CD4-positive, alpha-beta T cell (primary cell): ENCODE results near the gene PEDS1. TPM values are rescaled to one million over a fixed set of nuclear protein-coding genes. Genes with fewer than 3 reads are reported as not detected.

Experiments
- ATAC-seq: fragments of 200-7000 bp; cut with Tn5 transposase; one replicate; pipeline ENCODE4 v1.10.0; 2022; ENCODE audit warnings: mild to moderate bottlenecking; ENCODE audit not compliant: poor library complexity
- CTCF ChIA-PET: fragments of 350-600 bp; sonication (Branson Sonifier 250); formaldehyde crosslinking; loops from one replicate; lab custom pipeline; 2021; ENCODE audit warnings: antibody characterized with exemption, inconsistent platforms; lab: Charles Lee
- POLR2A ChIA-PET: fragments of 350-600 bp; sonication (Branson Sonifier 250); formaldehyde crosslinking; loops from one replicate; lab custom pipeline; 2021; ENCODE audit warnings: antibody characterized with exemption, inconsistent platforms; lab: Charles Lee
- DNase-seq, 14 experiments: peaks; one replicate each; pipeline ENCODE4 v3.0.0-alpha.2; 2013 to 2020; ENCODE audit warnings: mixed read lengths in 2 of 14
- H3K27ac ChIP-seq, 2 donors: one replicate each; pipeline versions ENCODE4 v1.5.1 to v1.7.0; 2013; ENCODE audit warnings: low read length in 2 of 2, low read depth in 1 of 2, mild to moderate bottlenecking in 1 of 2
- H3K27me3 ChIP-seq, 2 experiments: 1 replicate in 1 of 2; 2 replicates in 1 of 2; pipeline versions ENCODE4 v1.6.1 to v1.7.0; 2013; ENCODE audit warnings: low read length in 2 of 2, control low read depth in 1 of 2, mild to moderate bottlenecking in 1 of 2, moderate library complexity in 1 of 2; ENCODE audit not compliant: insufficient read depth in 2 of 2, control insufficient read depth in 1 of 2
- H3K36me3 ChIP-seq: one replicate; pipeline ENCODE4 v1.6.1; 2013; ENCODE audit warnings: low read length, control low read depth; ENCODE audit not compliant: insufficient read depth
- H3K4me1 ChIP-seq: one replicate; pipeline ENCODE4 v1.6.1; 2013; ENCODE audit warnings: low read length, control low read depth; ENCODE audit not compliant: insufficient read depth
- H3K4me3 ChIP-seq: one replicate; pipeline ENCODE4 v1.5.1; 2013; ENCODE audit warnings: mild to moderate bottlenecking, low read length, moderate library complexity
- H3K9me3 ChIP-seq, 2 experiments: 1 replicate in 1 of 2; 2 replicates in 1 of 2; pipeline versions ENCODE4 v1.6.1 to v1.7.0; 2013; ENCODE audit warnings: low read length in 2 of 2, mild to moderate bottlenecking in 2 of 2, control low read depth in 1 of 2, moderate library complexity in 1 of 2; ENCODE audit not compliant: control insufficient read depth in 1 of 2, insufficient read depth in 1 of 2
- H3K27ac Mint-ChIP-seq: one replicate; pipeline ENCODE4 v1.8.0; 2020; ENCODE audit warnings: mixed read lengths
- H3K27me3 Mint-ChIP-seq: one replicate; pipeline ENCODE4 v1.8.0; 2021; ENCODE audit warnings: mixed read lengths
- H3K36me3 Mint-ChIP-seq: one replicate; pipeline ENCODE4 v1.8.0; 2021; ENCODE audit warnings: low read depth, mixed read lengths
- H3K4me1 Mint-ChIP-seq: one replicate; pipeline ENCODE4 v1.8.0; 2021; ENCODE audit warnings: low read depth, mixed read lengths
- H3K4me3 Mint-ChIP-seq: one replicate; pipeline ENCODE4 v1.8.0; 2020; ENCODE audit warnings: mild to moderate bottlenecking, mixed read lengths
- H3K9me3 Mint-ChIP-seq: one replicate; pipeline ENCODE4 v1.8.0; 2020; ENCODE audit warnings: mixed read lengths
- CTCF ChIP-seq: fragments of 200-600 bp; IDR thresholded peaks from one replicate; pipeline ENCODE4 v1.8.0; 2022; ENCODE audit warnings: antibody characterized with exemption, mild to moderate bottlenecking
- intact Hi-C, 2 experiments: fragments of 100-400 bp; cut with DNase I in 1 of 2; cut with micrococcal nuclease in 1 of 2; formaldehyde crosslinking; loops; one replicate each; pipeline versions ENCODE4 v1.15.1 to v1.9.0; 2023 to 2025; cut with DNase I, micrococcal nuclease
- total RNA-seq, 174 experiments: library from RNA in 2 of 174; stranded (reverse) in 2 of 174; gene quantifications; one replicate each; pipeline ENCODE4 v1.2.3 and lab custom pipeline; 2021 to 2026

Gene PEDS1
- total RNA-seq, 2 experiments from 2014 or later: 21.3 to 21.9 TPM

- peak overlapping the region; percentile 97 for H3K4me3 Mint-ChIP-seq
- ChIA-PET POLR2A (interaction anchor here (0.6 to 5.8 kb wide), 10 partner anchors 16 to 747 kb away, joined by 3 to 47 read pairs (median 4); partner anchors contain the start of genes PEDS1 and PTPN1), CTCF (interaction anchor here (1.0 to 1.5 kb wide), 5 partner anchors 13 to 65 kb away, joined by 3 to 5 read pairs (median 4); partner anchors contain the start of gene PEDS1)
- no peak for DNase-seq
- H3K4me1 Mint-ChIP-seq: peaks cover 72% of the 10 kb centered on the region
- H3K36me3 Mint-ChIP-seq: peaks cover 22% of the 10 kb centered on the region
- peaks cover 73% of the 10 kb centered on the region for H3K4me1 ChIP-seq
- no peaks in the 10 kb centered on the region for H3K36me3 ChIP-seq
- no peak for TF ChIP-seq CTCF
- no peaks in the 10 kb centered on the region for H3K9me3 ChIP-seq
- peak overlapping the region; percentile 87 to 92 for H3K27ac ChIP-seq
- no peaks in the 10 kb centered on the region for H3K27me3 ChIP-seq
- H3K4me3 ChIP-seq: peak overlapping the region; percentile 84
- intact Hi-C loops: loop anchor here (1.0 to 10.0 kb wide), 6 partner anchors 34 to 821 kb away; partner anchors contain the start of genes ADNP (in 1 of the 2), PARD6B (in 1 of the 2), PEDS1 (in 1 of the 2) and PTPN1 (in 1 of the 2)
- no peaks in the 10 kb centered on the region for H3K27me3 Mint-ChIP-seq
- H3K27ac Mint-ChIP-seq: peak overlapping the region; percentile 98
- no peaks in the 10 kb centered on the region for H3K9me3 Mint-ChIP-seq
- no peak for ATAC-seq
Observed at GRCh38 chr20:50113420-50114224, 39.9 kb downstream of the PEDS1 start.

- H3K36me3 Mint-ChIP-seq: peaks cover 31% of the 10 kb centered on the region
- H3K4me3 Mint-ChIP-seq: peak within 1 kb of the TSS; percentile 97
- peak; percentile 75 for ATAC-seq
Observed at GRCh38 chr20:50112512-50113419, 40.8 kb downstream of the PEDS1 start, which contains the start of gene UBE2V1. TSS of gene UBE2V1 (minus strand) at chr20:50113150. CDS start at chr20:50113128, 22 bp downstream.

More at GRCh38 chr20:50112512-50113419, 40.8 kb downstream of the PEDS1 start, which contains the start of gene UBE2V1:
- Histone ChIP-seq H3K36me3 (peaks cover 7% of the 10 kb centered on the region), H3K27me3 (no peaks in the 10 kb centered on the region), H3K4me1 (peaks cover 82% of the 10 kb centered on the region), H3K9me3 (no peaks in the 10 kb centered on the region), H3K27ac (peak within 1 kb of the TSS; percentile 87 to 92), H3K4me3 (peak within 1 kb of the TSS; percentile 84)
- TF ChIP-seq CTCF: peak; percentile 29
- H3K27me3 Mint-ChIP-seq: no peaks in the 10 kb centered on the region
- peak; percentile 76 to 95 (median 86) for DNase-seq
- intact Hi-C loops: loop anchor here (1.0 to 10.0 kb wide), 6 partner anchors 35 to 822 kb away; partner anchors contain the start of genes ADNP (in 1 of the 2), PARD6B (in 1 of the 2), PEDS1 (in 1 of the 2) and PTPN1 (in 1 of the 2)
- peaks cover 81% of the 10 kb centered on the region for H3K4me1 Mint-ChIP-seq
- no peaks in the 10 kb centered on the region for H3K9me3 Mint-ChIP-seq
- ChIA-PET POLR2A (interaction anchor here (0.6 to 5.8 kb wide), 14 partner anchors 8 to 746 kb away, joined by 3 to 47 read pairs (median 4); partner anchors contain the start of genes PEDS1 and PTPN1), CTCF (interaction anchor here (0.9 to 1.7 kb wide), 7 partner anchors 9 to 134 kb away, joined by 3 to 7 read pairs (median 4); partner anchors contain the start of gene PEDS1)
- H3K27ac Mint-ChIP-seq: peak within 1 kb of the TSS; percentile 98
